Stromal cell of bone marrow (primary cell): ENCODE results near the gene UBQLN3.

Experiments used
- DNase-seq: peaks from one replicate; pipeline ENCODE4 v3.0.0-alpha.2; 2012; ENCODE audit warnings: low read depth

UBQLN3 gene

DNA sequence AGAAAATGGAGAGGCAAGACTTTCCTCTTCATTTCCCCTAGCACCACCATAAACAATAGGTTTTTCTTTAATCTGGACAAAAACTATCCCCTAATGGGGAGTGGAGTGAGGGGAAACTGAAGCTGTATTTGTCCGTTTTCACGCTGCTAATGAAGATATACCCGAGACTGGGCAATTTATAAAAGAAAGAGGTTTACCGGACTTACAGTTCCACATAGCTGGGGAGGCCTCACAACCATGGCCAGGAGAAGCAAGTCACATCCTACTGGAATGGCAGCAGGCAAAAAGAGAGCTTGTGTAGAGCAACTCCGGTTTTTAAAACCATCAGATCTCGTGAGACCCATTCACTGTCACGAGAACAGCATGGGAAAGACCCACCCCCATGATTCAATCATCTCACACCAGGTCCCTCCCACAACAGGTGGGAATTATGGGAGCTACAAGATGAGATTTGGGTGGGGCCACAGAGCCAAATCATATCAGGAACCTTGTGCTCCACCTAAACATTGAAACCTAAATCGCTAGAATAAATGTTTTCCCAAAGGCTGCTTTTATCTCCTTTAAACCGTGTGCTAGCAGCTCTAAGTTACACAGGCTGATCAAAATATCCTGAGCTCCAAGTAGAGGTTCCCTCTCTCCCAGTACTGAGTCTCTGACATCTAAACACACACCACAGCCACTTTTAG, 4.3 kb downstream of the UBQLN3 start:
- DNase-seq = no peak

DNA sequence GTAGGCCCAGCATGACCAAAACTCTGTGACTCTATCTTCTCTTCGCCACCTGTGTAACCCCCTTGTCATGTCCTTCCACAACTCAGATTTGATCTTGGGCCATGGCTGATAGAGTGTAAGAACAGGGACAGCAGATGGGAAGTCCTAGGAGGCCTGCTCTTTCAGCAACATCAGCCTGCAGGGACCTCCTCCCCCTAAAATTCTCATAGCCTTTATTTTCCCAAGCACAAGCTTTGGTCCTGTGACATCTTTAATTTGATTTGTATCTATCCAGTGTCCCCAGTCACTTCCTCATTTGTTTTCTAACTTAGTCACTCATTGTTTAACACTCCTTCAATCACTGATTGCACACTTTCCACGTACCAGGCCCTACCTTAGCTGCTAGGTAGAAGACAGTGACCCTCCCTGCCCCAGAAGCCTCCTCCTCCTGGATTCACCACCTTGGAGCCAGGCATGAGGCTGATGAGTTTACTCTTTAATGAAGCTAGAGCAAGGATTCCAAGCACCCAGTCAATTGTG, 5.3 kb downstream of the UBQLN3 start:
- no peak for DNase-seq

DNA sequence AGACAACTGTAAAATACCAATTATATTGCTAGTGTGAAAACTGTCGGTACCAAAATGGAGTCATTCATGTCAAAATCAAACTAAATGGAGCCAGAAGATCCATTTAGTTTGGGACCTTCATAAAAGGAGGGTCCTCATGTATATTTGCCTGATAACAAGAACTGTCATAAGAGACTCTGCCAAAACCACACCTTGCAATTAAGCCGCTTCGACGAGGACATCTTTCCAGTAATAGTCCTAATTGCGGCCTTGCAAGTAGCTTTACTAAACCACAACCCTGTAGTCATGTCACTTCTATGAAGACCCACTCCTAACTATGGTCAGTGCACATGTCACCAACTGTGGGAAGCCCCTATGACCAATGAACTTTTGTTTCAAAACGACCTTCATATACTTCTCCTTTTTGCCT, 9.4 kb downstream of the UBQLN3 start:
- DNase-seq = no peak

DNA sequence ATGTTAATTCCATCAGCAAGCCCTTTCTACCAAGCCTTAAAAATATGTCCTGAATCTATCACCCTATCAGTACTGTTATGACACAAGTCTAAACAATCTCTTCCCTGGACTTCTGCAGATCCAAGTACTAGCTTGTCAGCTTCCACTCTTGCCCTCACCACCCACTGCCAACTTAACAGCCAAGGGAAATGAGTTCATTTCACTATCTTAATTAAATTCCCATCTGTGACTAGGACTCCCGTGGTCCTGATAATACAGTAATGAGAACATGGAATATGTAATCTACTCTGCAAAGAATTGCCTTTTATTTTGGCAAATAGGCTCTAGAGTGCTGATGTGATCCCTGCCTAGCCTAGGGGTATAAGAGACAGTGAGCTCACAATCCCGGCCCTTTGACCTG, 10.1 kb downstream of the UBQLN3 start:
- no peak for DNase-seq

DNA sequence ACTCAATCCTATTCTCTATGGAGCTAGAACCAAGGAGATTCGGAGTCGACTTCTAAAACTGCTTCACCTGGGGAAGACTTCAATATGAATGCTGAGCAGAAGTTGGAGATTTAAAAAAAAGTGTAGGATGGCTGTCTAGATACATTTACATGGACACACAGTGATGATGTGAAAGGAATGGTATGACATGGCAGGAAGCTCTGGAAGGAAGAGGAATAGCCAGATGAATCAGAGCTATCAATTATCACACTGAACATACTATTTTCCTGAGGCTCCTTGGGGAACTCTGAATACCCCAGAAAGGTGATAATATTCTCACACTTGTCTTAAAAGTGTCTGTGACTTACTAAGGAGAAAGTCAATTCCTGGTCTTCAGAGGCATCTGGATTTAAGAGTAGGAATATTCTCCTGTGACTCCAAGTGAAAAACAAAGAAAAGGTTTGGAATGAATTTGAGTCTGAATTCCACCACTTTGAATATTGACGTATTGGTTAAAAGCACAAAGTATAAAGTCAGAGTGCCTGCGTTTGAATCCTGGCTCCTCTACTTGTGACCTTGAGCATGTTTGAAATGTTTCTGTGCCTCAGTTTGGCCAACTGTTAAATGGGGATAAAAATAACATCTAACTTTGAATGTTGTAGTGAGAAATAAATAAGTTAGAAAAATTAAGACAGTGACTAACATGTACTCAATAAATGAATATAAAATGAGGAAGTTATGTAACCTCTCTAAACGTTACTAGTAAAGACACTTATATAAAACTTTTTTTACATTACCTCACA, 20.0 kb downstream of the UBQLN3 start:
- DNase-seq = no peak

DNA sequence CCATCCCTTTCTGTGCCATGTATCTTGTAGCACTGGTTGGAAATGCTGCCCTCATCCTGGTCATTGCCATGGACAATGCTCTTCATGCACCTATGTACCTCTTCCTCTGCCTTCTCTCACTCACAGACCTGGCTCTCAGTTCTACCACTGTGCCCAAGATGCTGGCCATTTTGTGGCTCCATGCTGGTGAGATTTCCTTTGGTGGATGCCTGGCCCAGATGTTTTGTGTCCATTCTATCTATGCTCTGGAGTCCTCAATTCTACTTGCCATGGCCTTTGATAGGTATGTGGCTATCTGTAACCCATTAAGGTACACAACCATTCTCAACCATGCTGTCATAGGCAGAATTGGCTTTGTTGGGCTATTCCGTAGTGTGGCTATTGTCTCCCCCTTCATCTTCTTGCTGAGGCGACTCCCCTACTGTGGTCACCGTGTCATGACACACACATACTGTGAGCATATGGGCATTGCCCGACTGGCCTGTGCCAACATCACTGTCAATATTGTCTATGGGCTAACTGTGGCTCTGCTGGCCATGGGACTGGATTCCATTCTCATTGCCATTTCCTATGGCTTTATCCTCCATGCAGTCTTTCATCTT, 20.9 kb downstream of the UBQLN3 start:
- DNase-seq = no peak

DNA sequence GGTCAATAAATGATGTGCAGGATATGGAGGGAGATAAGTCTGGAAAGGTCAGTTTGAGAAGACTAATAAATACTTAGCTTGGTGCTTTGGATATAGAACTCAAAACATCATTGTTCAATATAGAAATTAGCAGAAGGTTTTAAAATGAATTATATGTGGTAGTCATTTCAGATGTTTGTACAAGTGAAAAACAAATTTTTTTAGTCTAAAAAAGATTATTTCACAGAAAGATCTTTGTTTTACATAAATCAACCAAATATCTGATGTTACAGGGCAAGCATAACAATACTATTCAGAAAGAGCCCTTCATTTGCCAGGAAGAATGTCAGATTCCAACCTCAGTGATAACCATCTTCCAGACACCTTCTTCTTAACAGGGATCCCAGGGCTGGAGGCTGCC, 21.4 kb downstream of the UBQLN3 start, which contains the start of gene OR52D1:
TSS of gene OR52D1 (plus strand) at position 301 of the 400 bp plus-strand sequence. CDS start at position 323, 22 bp downstream.
- no peak for DNase-seq

DNA sequence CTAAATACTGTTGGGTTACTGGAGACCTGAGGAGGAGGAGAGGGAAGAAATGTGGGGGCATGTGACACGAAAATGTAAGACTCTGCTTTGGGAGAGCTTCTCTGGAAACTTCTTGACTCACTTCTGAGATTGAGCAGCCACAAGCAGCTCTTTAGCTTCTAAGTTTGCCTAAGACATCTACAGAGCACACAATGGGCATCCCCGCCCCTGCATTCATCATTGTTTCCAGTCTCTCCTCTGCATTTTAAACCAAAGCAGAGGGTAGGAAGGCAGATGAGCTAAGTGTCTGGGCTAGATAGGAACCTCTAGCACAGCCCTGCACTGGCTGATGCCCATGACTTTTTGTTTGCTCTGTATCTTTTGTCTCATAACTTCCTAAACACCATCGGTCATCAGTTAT, 23.3 kb downstream of the UBQLN3 start:
- DNase-seq = no peak

DNA sequence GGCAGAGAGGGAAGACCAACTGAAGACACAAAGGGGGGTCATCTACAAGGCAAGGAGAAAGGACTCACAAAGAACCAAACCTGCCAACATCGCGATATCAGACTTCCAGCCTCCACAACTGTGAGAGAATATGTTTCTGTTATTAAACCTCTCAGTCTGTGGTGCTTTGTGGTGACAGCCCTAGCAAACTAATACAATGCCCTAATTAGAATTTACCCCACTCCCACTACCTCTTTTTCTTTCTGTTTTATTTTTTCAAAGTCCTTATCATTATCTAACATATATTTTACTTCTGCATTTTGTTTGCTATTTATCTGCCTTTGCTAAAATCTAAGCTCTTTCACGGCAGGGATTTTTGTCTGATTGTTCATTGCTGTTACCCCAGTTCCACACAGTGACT, 23.8 kb downstream of the UBQLN3 start:
- no peak for DNase-seq

DNA sequence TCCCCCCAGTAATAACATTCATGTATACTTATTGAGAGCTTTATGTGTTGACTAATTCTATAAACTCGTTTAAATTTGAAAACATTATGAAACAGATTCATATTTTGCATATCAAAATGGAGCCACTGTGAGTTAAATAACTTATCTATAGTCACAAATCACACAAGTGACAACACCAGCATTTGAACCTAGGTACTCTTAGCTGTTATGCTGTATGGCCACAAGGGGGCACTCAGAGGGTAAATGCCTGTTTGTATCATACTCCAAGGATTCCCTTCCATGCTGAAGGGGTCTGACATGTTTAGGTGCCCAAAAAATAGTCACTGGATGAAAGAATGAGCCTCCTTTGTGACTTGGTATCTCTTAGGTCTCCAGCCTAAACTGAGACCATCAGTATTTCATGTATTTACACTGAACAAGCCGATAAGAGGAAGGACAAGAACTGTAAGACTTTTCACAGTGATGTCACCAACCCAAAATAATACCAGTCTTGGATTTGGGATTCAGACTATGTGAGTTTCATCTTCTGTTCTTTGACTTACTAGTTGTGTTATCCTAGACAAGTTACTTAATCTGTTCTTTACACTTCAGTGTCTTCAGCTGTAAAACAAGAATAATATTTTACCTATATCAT, 33.5 kb downstream of the UBQLN3 start:
- DNase-seq = peak; percentile 22

DNA sequence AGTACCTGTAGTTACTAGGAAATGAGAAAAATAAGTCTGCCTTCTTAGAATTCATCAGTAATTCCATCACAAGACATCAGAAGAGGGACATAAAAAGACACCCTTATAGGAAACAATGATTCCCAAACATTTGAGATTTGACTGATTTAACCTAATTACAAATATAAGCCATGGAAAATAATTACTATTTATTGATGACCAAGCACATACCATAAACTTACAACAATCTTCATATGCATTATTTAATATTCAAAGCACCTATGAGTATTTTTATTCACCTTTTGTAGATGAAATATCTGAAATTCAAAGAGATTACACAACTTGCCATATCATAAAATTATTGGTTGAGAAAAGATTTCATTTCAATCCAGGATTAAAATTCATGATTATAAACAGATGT, 35.8 kb downstream of the UBQLN3 start:
- DNase-seq = no peak

DNA sequence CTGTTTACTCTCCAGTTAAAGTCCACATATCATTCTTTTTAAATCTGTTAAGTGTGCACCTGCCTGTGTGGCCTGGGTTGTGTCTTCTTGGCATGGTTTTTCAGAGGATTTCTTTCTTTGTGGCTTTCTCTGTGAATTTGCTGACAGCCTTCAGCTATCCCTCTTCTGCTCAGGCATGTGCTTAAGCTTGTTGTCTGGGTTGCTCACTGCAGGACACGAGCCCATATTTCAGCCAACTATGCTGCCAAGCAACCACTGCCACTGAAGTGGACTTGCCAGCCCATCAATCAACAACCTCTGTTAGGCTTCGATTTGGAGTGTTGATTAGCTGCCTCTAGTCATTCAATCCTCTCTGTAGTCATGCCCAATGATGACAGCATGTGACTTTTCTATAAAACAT, 42.2 kb downstream of the UBQLN3 start:
- DNase-seq = no peak

DNA sequence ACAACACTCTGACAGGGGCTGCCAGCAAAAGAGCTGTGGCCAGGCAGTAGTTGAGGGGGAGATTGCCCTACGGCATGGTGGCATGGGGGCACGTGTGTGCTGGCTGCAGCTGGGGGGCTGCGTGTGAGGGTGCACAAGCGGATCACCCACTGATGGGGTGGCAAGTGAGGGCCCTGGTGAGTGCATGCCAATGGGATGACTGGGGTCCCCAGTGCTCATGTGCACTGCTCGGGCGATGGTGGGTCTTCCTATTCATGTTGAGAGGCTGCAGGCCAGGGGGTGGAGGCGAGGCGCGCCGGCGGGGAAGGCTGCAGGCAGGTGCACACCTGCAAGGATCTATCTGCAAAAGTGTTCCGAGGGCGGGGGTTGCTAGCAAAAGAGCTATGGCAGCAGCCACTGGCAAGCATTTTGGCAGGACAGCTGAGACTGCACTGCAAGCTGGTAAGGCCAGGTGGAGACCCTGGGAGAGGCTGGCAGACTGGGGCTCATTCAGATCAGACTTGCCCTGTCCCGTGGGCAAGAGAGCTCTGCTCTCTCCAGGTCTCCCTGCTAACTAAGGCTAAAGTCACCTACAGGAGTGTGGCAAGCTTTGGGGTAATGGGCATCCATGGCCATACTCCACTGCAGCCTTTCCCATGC, 48.7 kb downstream of the UBQLN3 start:
- DNase-seq = no peak
